Suprapubic skin (tissue), 4 donors: ENCODE data around the gene KRT4. TPM values are rescaled to one million over a fixed set of nuclear protein-coding genes. Genes with fewer than 3 reads are reported as not detected.

Experiments used
- DNase-seq, 2 donors: peaks; one replicate each; pipeline ENCODE4 v3.0.0-alpha.2; 2019; ENCODE audit warnings: low spot score in 2 of 2
- H3K27ac ChIP-seq: fragments of 200-600 bp; sonication (generic); one replicate; pipeline ENCODE4 v1.5.1; 2019
- H3K27me3 ChIP-seq: fragments of 200-600 bp; sonication (generic); one replicate; pipeline ENCODE4 v1.5.1; 2019
- H3K36me3 ChIP-seq: fragments of 200-600 bp; sonication (generic); one replicate; pipeline ENCODE4 v1.5.1; 2019
- H3K4me1 ChIP-seq: fragments of 200-600 bp; sonication (generic); one replicate; pipeline ENCODE4 v1.5.1; 2019
- H3K4me3 ChIP-seq: fragments of 200-600 bp; sonication (generic); one replicate; pipeline ENCODE4 v1.5.1; 2019; ENCODE audit warnings: mild to moderate bottlenecking
- H3K9me3 ChIP-seq: fragments of 200-600 bp; sonication (generic); one replicate; pipeline ENCODE4 v1.5.1; 2019
- EP300 ChIP-seq: sonication (generic); formaldehyde crosslinking; IDR thresholded peaks from one replicate; pipeline ENCODE4 v1.6.1; 2017; ENCODE audit warnings: antibody characterized with exemption
- POLR2A ChIP-seq, 2 donors: fragments of 450-650 bp; IDR thresholded peaks; one replicate each; pipeline ENCODE4 v1.6.1; 2017; ENCODE audit warnings: antibody characterized with exemption in 2 of 2, mild to moderate bottlenecking in 2 of 2, moderate library complexity in 2 of 2
- POLR2AphosphoS5 ChIP-seq, 3 donors: sonication (generic); formaldehyde crosslinking; IDR thresholded peaks; one replicate each; pipeline ENCODE4 v1.6.1; 2017; ENCODE audit warnings: antibody characterized with exemption in 3 of 3
- WGBS: methylation state at CpG from one replicate; pipeline ENCODE4 v1.1.5; 2018; 5-methylcytosine and 5-hydroxymethylcytosine counted together
- total RNA-seq, 4 donors: library from RNA; depleted of rRNA; stranded (reverse); fragments of >200 nt; gene quantifications; one replicate each; pipeline ENCODE4 v1.1.0, GENCODE V29; 2016
- TF ChIP-seq, protein P1 (sequence below), 2 donors: fragments of 200-600 bp in 1 of 2; fragments of 450-650 bp in 1 of 2; sonication (generic) in 1 of 2; IDR thresholded peaks; one replicate each; pipeline ENCODE4 v1.5.1; 2016 to 2019; ENCODE audit warnings: antibody characterized with exemption in 2 of 2, mild to moderate bottlenecking in 1 of 2, moderate library complexity in 1 of 2

KRT4 gene
- total RNA-seq, 4 donors from 2014 or later = 0.32 to 1.6 (median 0.76) TPM

DNA sequence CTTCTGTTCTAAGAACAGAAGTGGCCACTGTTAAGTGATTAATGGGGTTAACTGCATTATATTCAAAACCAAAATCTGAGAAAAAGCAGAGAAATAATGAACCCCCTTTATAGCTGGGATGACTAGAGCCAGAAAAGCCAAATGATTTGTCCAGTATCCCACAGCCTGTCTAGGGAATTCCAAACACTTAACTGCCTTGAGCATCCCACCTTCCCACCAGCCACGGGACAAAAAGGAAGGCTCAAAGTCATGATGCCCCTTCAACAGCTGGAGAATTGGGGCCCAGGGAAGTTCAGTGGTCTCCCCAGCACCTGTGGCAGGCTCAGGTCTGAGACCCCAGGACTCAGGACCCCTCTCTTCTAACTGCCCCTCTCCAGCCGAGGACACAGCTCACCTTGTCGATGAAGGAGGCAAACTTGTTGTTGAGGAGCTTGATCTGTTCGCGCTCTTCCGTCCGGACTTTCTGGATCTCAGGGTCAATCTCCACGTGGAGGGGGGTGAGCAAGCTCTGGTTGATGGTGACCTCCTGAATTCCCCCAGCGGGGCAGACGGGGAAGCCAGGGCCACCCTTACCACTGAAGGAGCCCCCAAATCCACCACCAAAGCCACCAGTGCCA lies 605 bp downstream of the KRT4 start:
- H3K9me3 ChIP-seq = no peaks in the 10 kb centered on the region
- H3K27ac ChIP-seq = no peak overlapping the region
- 96% methylated on average over 8 of the region's 10 CpGs for WGBS
- H3K4me1 ChIP-seq = no peaks in the 10 kb centered on the region
- H3K4me3 ChIP-seq = no peak overlapping the region
- DNase-seq = no peak
- H3K36me3 ChIP-seq = no peaks in the 10 kb centered on the region
- peaks cover 7% of the 10 kb centered on the region for H3K27me3 ChIP-seq
- TF ChIP-seq POLR2AphosphoS5 (IDR thresholded peaks at IDR 0.05) = no peak

DNA sequence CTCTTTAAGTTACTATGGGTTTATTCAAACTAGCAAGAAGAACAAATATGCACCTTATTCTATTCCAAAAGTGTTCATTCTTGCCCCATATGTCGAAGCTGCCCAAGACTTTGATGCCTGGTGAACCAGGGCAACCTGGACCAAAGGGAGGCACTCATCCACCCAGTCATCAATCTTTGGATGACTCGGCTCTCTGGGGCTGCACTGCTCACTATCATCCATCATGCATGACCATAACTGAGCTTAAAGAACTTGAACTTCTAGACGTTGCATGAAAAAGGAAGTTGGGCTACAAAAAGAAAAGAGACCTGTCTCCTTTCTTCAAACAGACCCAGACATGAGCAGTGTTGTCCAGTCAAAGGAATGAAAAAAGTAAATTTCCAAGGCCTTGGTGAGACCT lies 1.2 kb downstream of the KRT4 start:
- H3K27ac ChIP-seq = no peak overlapping the region
- DNase-seq = no peak
- no peak overlapping the region for H3K4me3 ChIP-seq
- H3K4me1 ChIP-seq = no peaks in the 10 kb centered on the region
- no peaks in the 10 kb centered on the region for H3K36me3 ChIP-seq
- TF ChIP-seq EP300 (no peak), POLR2AphosphoS5 (IDR thresholded peaks at IDR 0.05) (no peak), POLR2A (IDR thresholded peaks at IDR 0.05) (no peak)
- TF ChIP-seq, protein P1, sequence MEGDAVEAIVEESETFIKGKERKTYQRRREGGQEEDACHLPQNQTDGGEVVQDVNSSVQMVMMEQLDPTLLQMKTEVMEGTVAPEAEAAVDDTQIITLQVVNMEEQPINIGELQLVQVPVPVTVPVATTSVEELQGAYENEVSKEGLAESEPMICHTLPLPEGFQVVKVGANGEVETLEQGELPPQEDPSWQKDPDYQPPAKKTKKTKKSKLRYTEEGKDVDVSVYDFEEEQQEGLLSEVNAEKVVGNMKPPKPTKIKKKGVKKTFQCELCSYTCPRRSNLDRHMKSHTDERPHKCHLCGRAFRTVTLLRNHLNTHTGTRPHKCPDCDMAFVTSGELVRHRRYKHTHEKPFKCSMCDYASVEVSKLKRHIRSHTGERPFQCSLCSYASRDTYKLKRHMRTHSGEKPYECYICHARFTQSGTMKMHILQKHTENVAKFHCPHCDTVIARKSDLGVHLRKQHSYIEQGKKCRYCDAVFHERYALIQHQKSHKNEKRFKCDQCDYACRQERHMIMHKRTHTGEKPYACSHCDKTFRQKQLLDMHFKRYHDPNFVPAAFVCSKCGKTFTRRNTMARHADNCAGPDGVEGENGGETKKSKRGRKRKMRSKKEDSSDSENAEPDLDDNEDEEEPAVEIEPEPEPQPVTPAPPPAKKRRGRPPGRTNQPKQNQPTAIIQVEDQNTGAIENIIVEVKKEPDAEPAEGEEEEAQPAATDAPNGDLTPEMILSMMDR (IDR thresholded peaks at IDR 0.05) = no peak
- no peaks in the 10 kb centered on the region for H3K9me3 ChIP-seq
- H3K27me3 ChIP-seq = peaks cover 8% of the 10 kb centered on the region
- WGBS = 66% methylated on average over 3 of the region's 3 CpGs

DNA sequence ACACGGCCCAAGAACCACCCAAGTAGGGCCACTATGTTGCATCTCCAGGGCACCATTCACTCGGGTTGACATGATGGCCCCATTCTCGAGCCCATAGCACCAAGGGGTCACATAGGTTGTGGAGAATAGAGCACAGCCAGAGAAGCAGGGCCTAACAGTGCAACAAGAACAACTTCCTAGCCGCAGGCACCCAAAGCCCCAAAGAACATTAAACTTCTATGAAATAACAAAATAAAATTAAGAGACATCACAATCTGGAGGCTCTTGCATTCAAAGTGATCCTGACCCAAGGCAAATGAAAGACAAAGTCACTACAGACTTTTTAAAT lies 1.9 kb downstream of the KRT4 start:
- WGBS = 56% methylated on average over 4 of the region's 4 CpGs
- H3K4me3 ChIP-seq = no peak overlapping the region
- no peak overlapping the region for H3K27ac ChIP-seq

DNA sequence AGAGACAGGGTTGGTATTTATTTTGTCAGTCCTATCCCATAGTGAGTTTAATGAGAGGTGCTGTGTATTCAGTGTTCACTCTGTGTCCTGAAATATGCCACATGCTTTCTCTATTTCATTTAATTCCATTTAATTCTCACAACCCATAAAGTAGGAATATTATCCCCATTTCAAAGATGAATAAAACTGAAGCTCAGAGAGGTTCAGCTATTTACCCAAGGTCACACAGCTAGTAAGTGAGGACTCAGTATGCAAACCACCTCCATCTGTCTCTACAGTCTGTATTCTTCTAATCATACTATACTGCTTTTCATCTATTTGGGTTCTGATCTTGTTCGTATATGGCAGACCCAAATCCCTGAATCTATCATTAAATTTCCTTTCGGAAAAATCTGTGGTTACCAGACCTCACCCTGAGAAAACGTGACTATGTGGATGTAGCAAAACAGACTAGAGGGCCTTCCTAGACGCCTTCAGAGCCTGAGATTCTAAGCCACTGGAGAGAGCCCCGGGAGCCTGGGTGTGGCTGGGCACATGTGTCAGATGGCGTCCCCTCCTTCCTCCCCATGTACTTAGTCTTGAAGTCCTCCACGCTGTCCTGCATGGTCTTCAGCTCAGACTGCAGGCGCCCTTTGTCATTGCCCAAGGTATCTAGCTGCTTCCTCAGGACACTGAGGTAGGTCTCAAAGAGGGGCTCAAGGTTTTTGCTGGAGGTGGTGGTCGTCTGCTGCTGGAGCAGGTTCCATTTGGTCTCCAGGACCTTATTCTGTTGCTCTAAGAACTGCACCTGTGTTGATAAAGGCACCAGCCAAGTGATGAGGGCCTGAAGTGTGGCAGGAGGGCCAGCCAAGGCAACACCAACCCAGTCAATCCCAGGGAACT lies 2.5 kb downstream of the KRT4 start:
- Histone ChIP-seq H3K27me3 (peaks cover 2% of the 10 kb centered on the region), H3K36me3 (no peaks in the 10 kb centered on the region), H3K4me3 (no peak overlapping the region), H3K9me3 (no peaks in the 10 kb centered on the region), H3K4me1 (no peaks in the 10 kb centered on the region), H3K27ac (no peak overlapping the region)
- TF ChIP-seq POLR2A (IDR thresholded peaks at IDR 0.05) = no peak
- TF ChIP-seq POLR2AphosphoS5 (IDR thresholded peaks at IDR 0.05) = no peak
- TF ChIP-seq, protein P1 (IDR thresholded peaks at IDR 0.05) = no peak
- TF ChIP-seq EP300 = no peak
- 81% methylated on average over 7 of the region's 9 CpGs for WGBS
- DNase-seq = no peak

More for the DNA sequence above, 1.9 kb downstream of the KRT4 start:
- TF ChIP-seq, protein P1 (IDR thresholded peaks at IDR 0.05) = no peak
- no peak for TF ChIP-seq EP300
- TF ChIP-seq POLR2AphosphoS5 (IDR thresholded peaks at IDR 0.05) = no peak
- TF ChIP-seq POLR2A (IDR thresholded peaks at IDR 0.05) = no peak
- H3K9me3 ChIP-seq = no peaks in the 10 kb centered on the region
- no peaks in the 10 kb centered on the region for H3K4me1 ChIP-seq
- no peaks in the 10 kb centered on the region for H3K36me3 ChIP-seq
- peaks cover 5% of the 10 kb centered on the region for H3K27me3 ChIP-seq
- DNase-seq = no peak

DNA sequence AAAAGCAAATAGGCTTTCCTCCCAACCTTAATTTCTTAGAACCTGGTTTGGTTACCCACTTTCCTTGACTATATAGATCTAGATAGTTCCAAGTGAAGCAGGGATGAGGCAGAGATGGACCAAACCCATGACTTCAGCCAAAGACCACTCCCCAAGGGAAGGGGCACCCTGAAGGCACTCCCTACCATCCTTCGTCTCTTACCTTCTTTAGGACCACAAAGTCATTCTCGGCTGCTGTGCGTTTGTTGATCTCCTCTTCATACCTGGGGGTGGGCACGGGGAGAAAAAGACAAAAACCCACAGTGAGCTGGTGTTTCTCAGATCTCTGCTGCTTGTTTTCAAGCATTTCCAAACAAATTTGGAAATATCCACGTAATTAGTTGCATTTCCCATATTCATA lies 3.4 kb downstream of the KRT4 start:
- Histone ChIP-seq H3K4me3 (no peak overlapping the region), H3K4me1 (no peaks in the 10 kb centered on the region), H3K27me3 (peaks cover 2% of the 10 kb centered on the region), H3K36me3 (no peaks in the 10 kb centered on the region), H3K9me3 (no peaks in the 10 kb centered on the region), H3K27ac (no peak overlapping the region)
- 76% methylated on average over 5 of the region's 5 CpGs for WGBS
- no peak for DNase-seq
- TF ChIP-seq POLR2A (IDR thresholded peaks at IDR 0.05) = no peak
- no peak for TF ChIP-seq EP300
- TF ChIP-seq, protein P1 (IDR thresholded peaks at IDR 0.05) = no peak
- no peak for TF ChIP-seq POLR2AphosphoS5 (IDR thresholded peaks at IDR 0.05)
